Measurements from ENCODE around the gene RASD2. TPM values are rescaled to one million over a fixed set of nuclear protein-coding genes. Genes with fewer than 3 reads are reported as not detected.

Gene RASD2
- total RNA-seq, 1 experiment from 2014 or later: 0.42 TPM

DNA sequence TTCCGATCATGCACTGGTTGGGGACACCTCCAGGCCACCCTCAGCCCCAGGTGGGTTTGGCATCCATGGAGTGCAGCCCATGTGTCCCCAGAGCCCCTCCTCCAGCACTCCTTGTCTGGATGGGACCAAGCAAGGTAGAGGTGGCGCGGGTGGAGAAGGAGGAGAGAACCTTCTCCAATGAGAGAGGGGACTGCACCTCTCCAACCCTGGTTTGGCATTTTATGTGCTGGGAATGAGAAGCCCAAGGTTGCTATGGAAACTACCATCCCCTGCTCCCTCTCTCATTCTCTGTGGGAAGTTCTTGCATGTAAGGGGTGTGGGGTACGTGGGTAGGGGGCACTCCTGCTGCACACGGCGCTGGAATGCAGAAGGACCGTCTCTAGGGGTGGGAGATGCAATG is 21.8 kb upstream of the RASD2 start:
- Histone ChIP-seq H2BK5ac (ENCODE audit: insufficient read length, low read length) (no peak overlapping the region), H3K4ac (ENCODE audit: low read depth, low read length) (no peak overlapping the region), H2AFZ (ENCODE audit: low read length) (no peak overlapping the region), H4K20me1 (ENCODE audit: control insufficient read depth, insufficient read depth, insufficient read length) (no peaks in the 10 kb centered on the region), H4K8ac (replicated peaks; ENCODE audit: insufficient read length, low read depth, low read length) (no peak overlapping the region), H2AK5ac (ENCODE audit: insufficient read length, low read length) (no peak overlapping the region), H3K18ac (ENCODE audit: insufficient read length, low read depth, low read length) (no peak overlapping the region), H3K23me2 (ENCODE audit: insufficient read length, low read depth, low read length, poor library complexity, severe bottlenecking) (no peaks in the 10 kb centered on the region), H3K4me1 (ENCODE audit: insufficient read depth, low read length) (no peaks in the 10 kb centered on the region), H4K5ac (ENCODE audit: insufficient read length, low read depth, low read length) (no peak overlapping the region), H3K4me2 (ENCODE audit: insufficient read depth, insufficient read length, low read length) (no peak overlapping the region), H2BK20ac (ENCODE audit: low read depth, low read length, poor library complexity, severe bottlenecking) (no peak overlapping the region), H3K9ac (ENCODE audit: extremely low read depth, insufficient read length, low read length) (no peak overlapping the region), H3K56ac (ENCODE audit: insufficient read length, low read depth, low read length) (no peak overlapping the region), H3K79me2 (ENCODE audit: insufficient read depth, low read length) (no peaks in the 10 kb centered on the region), H3K27ac (ENCODE audit: insufficient read length, low read depth, low read length) (no peak overlapping the region), H2BK120ac (ENCODE audit: low read depth, low read length, poor library complexity, severe bottlenecking) (no peak overlapping the region), H3K79me1 (ENCODE audit: insufficient read depth, low read depth, low read length, poor library complexity, severe bottlenecking) (no peaks in the 10 kb centered on the region), H4K91ac (ENCODE audit: insufficient read length, low read depth, low read length) (no peak overlapping the region), H3K9me3 (ENCODE audit: control insufficient read depth, low read depth, low read length) (no peaks in the 10 kb centered on the region), H3K14ac (ENCODE audit: insufficient read depth, low read length) (no peak overlapping the region; the same call in 1 of the 2 replicates), H3K23ac (ENCODE audit: insufficient read length, low read depth, low read length) (no peak overlapping the region), H3K27me3 (ENCODE audit: insufficient read depth, low read length) (no peaks in the 10 kb centered on the region), H2BK15ac (ENCODE audit: low read depth, low read length) (no peak overlapping the region), H2BK12ac (ENCODE audit: insufficient read length, low read depth, low read length) (no peak overlapping the region), H3T11ph (ENCODE audit: low read length) (no peak overlapping the region)
- no CpG with 5 or more reads among the region's 7 CpGs for WGBS (ENCODE audit: extremely low coverage, insufficient read length, low lambda C conversion rate)
- no peak overlapping the region for H3K4me3 Mint-ChIP-seq
- no peak for DNase-seq
- H3K4me1 Mint-ChIP-seq: peaks cover 8 to 23% of the 10 kb centered on the region in 2 experiments
- no peaks in the 10 kb centered on the region for H3K9me3 Mint-ChIP-seq
- no peak overlapping the region; a peak in 1 of 7 replicates for H3K27ac Mint-ChIP-seq
- peaks cover 42% of the 10 kb centered on the region for H3K27me3 Mint-ChIP-seq (ENCODE audit: low read depth)
- TF ChIP-seq, protein P1, sequence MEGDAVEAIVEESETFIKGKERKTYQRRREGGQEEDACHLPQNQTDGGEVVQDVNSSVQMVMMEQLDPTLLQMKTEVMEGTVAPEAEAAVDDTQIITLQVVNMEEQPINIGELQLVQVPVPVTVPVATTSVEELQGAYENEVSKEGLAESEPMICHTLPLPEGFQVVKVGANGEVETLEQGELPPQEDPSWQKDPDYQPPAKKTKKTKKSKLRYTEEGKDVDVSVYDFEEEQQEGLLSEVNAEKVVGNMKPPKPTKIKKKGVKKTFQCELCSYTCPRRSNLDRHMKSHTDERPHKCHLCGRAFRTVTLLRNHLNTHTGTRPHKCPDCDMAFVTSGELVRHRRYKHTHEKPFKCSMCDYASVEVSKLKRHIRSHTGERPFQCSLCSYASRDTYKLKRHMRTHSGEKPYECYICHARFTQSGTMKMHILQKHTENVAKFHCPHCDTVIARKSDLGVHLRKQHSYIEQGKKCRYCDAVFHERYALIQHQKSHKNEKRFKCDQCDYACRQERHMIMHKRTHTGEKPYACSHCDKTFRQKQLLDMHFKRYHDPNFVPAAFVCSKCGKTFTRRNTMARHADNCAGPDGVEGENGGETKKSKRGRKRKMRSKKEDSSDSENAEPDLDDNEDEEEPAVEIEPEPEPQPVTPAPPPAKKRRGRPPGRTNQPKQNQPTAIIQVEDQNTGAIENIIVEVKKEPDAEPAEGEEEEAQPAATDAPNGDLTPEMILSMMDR (conservative IDR thresholded peaks at IDR 0.05): no peak
- no peaks in the 10 kb centered on the region; a peak in 1 of 7 replicates for H3K36me3 Mint-ChIP-seq (ENCODE audit: insufficient read depth in 1 of 3, low read depth in 3 of 3)
